Smooth muscle cell of the brain vasculature (primary cell): ENCODE data around the gene CFAP46.
"Not testable (repeated sequence)": the region's sequence is repeated elsewhere in the genome, so short reads cannot be mapped to it uniquely, and the experiment has no call there.

Experiments used
- DNase-seq: peaks from one replicate; pipeline ENCODE4 v3.0.0-alpha.2; 2012; ENCODE audit warnings: low read depth, low spot score

The CFAP46 gene

GRCh38 chr10:132776186-132776585, 166.2 kb downstream of the CFAP46 start:
- no peak for DNase-seq

- DNase-seq = no peak
Observed at GRCh38 chr10:132774902-132775863, 167.2 kb downstream of the CFAP46 start.

GRCh38 chr10:132774181-132774901, 168.0 kb downstream of the CFAP46 start:
- DNase-seq = no peak

GRCh38 chr10:132772816-132773215, 169.6 kb downstream of the CFAP46 start:
- DNase-seq = not testable (repeated sequence)

GRCh38 chr10:132770061-132771021, 172.0 kb downstream of the CFAP46 start:
- no peak for DNase-seq

DNA sequence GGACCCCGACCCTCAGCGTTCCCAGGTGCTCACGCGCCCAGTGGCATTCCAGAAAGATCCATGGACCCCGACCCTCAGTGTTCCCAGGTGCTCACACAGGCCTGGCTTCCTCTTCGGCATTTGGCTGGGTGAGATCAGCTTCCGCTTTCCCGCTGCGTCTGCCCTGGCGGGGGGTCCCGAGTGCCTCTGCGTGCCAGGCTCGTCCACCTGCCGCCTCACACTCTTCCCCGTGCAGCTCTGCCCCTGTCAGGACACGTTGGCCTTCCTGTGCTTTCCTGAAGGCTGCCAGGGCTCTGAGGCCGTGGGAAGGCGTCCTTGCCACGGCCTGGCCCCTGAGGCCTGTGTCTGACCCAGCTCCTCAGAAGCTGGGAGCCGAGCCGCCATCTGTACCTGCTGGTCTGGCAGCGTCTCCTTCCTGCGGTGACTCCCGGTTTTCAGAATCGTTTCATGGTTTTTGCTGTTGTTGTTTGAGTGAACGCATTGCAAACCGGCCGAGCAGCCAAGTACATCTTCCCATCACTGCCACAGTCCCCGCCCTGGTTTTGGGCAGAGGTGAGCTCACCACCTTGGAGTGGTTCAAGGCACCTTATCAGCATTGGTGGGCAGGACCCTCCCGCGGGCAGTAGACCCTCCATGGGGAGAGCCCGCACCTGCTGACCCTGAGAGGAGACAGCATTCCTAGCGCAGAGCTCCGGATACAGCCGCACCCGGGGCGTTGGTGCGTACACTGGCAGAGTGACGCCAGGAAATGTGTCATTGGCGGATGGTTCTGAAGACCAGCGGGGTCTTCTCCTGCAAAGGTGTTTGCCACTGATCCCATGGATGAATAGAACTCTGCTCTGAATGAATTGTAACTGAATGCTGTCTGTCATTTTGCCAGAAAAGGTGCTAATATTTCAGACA, 173.8 kb downstream of the CFAP46 start:
- DNase-seq = no peak

DNA sequence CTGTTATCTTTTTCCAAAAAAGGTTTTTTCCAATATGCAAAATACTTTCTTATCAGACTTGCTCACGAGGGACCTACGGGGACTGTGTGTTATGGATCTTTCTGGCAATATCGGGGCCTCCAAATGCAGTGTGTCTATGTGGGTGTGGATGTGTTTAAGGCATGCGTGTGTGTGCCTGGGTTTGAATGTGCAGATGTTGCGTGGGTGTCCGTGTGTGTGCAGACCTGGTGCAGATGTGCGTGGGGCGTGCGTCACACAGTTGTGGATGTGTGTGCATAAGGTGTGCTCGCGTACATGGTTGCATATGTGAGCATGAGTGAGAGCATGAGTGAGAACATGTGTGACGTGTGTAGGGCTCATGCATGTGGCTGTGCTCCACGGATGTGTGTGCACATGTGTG, 176.1 kb downstream of the CFAP46 start:
- DNase-seq = no peak

- DNase-seq = no peak
Observed at GRCh38 chr10:132765435-132765834, 176.9 kb downstream of the CFAP46 start.

DNA sequence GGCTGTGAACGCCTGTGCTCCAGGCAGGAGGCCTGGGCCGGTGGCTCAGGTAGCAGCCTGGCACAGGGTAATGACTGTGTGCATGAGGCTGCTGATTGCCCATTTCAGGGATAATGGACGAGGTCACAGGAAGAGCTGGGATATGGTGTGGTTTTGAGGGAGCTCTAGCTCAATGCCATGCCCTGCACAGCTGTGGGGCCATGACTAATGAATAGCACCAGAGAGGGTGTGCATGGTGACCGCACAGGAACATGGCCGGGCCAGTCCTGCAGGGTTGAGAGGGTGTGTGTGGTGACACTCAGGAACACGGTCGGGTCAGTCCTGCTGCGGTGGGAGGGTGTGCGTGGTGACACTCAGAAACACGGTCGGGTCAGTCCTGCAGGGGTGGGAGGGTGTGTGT, 178.3 kb downstream of the CFAP46 start:
- no peak for DNase-seq

- no peak for DNase-seq
Observed at GRCh38 chr10:132763545-132763944, 178.8 kb downstream of the CFAP46 start.

- no peak for DNase-seq
Observed at GRCh38 chr10:132762267-132762666, 180.1 kb downstream of the CFAP46 start.

- DNase-seq = no peak
Observed at GRCh38 chr10:132761395-132762060, 180.8 kb downstream of the CFAP46 start.

GRCh38 chr10:132758865-132759264, 183.5 kb downstream of the CFAP46 start:
- DNase-seq = no peak
